B cell (primary cell): ENCODE data around the gene CCDC85C.

Source experiments
- EZH2 ChIP-seq: IDR thresholded peaks from 2 replicates; pipeline ENCODE4 v1.6.1; 2012; ENCODE audit warnings: borderline replicate concordance, low read depth, mild to moderate bottlenecking, moderate library complexity, low read length; ENCODE audit not compliant: insufficient read depth, poor library complexity, severe bottlenecking
- TF ChIP-seq, protein P1 (sequence below): fragments of 200-600 bp; IDR thresholded peaks from one replicate; pipeline ENCODE4 v1.8.0; 2022; ENCODE audit warnings: antibody characterized with exemption, mild to moderate bottlenecking

GRCh38 chr14:99564926-99565259 is 39.1 kb downstream of the CCDC85C start:
- TF ChIP-seq, protein P1, sequence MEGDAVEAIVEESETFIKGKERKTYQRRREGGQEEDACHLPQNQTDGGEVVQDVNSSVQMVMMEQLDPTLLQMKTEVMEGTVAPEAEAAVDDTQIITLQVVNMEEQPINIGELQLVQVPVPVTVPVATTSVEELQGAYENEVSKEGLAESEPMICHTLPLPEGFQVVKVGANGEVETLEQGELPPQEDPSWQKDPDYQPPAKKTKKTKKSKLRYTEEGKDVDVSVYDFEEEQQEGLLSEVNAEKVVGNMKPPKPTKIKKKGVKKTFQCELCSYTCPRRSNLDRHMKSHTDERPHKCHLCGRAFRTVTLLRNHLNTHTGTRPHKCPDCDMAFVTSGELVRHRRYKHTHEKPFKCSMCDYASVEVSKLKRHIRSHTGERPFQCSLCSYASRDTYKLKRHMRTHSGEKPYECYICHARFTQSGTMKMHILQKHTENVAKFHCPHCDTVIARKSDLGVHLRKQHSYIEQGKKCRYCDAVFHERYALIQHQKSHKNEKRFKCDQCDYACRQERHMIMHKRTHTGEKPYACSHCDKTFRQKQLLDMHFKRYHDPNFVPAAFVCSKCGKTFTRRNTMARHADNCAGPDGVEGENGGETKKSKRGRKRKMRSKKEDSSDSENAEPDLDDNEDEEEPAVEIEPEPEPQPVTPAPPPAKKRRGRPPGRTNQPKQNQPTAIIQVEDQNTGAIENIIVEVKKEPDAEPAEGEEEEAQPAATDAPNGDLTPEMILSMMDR, result no peak
- no peak for TF ChIP-seq EZH2
